ENCODE data around the gene BCHE.

DNA sequence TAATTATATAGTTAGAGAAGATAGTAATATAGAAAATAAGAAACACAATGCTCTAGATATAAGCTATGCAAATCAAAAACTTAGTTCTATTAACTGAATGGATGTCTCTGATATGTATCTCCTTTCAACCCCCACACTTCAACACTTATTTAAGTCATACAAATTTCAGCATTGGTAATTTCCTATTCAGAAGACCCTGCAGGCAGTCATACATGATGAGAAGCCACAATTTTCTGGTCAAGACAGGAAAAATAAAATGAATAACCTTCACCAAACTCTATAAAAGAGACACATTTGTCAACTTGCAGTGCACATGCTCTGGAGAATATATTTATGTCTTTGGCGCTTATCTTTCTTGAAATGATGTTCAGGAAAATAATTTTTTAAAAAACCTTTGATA lies 578 bp upstream of the BCHE start:
- TF ChIP-seq, protein P1, sequence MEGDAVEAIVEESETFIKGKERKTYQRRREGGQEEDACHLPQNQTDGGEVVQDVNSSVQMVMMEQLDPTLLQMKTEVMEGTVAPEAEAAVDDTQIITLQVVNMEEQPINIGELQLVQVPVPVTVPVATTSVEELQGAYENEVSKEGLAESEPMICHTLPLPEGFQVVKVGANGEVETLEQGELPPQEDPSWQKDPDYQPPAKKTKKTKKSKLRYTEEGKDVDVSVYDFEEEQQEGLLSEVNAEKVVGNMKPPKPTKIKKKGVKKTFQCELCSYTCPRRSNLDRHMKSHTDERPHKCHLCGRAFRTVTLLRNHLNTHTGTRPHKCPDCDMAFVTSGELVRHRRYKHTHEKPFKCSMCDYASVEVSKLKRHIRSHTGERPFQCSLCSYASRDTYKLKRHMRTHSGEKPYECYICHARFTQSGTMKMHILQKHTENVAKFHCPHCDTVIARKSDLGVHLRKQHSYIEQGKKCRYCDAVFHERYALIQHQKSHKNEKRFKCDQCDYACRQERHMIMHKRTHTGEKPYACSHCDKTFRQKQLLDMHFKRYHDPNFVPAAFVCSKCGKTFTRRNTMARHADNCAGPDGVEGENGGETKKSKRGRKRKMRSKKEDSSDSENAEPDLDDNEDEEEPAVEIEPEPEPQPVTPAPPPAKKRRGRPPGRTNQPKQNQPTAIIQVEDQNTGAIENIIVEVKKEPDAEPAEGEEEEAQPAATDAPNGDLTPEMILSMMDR (IDR thresholded peaks at IDR 0.05; ENCODE audit: poor library complexity) = no peak
- no peak for TF ChIP-seq EZH2 (IDR thresholded peaks at IDR 0.05; ENCODE audit: borderline replicate concordance)

Measured in hepatocyte (in vitro differentiated cells).